Muscle layer of colon (tissue), 2 donors: ENCODE measurements around the gene P3H3.

Source experiments
- H3K27ac ChIP-seq: one replicate; pipeline ENCODE4 v1.7.0; 2013; ENCODE audit warnings: low read depth, mild to moderate bottlenecking, low read length, moderate library complexity
- H3K27me3 ChIP-seq, 2 donors: one replicate each; pipeline ENCODE4 v1.7.0; 2013; ENCODE audit warnings: low read length in 2 of 2, mild to moderate bottlenecking in 2 of 2; ENCODE audit not compliant: insufficient read depth in 2 of 2, control insufficient read depth in 1 of 2
- H3K36me3 ChIP-seq: one replicate; pipeline ENCODE4 v1.7.0; 2013; ENCODE audit warnings: mild to moderate bottlenecking, low read length; ENCODE audit not compliant: insufficient read depth
- H3K4me1 ChIP-seq: one replicate; pipeline ENCODE4 v1.7.0; 2013; ENCODE audit warnings: mild to moderate bottlenecking, low read length; ENCODE audit not compliant: insufficient read depth
- H3K4me3 ChIP-seq, 2 donors: one replicate each; pipeline ENCODE4 v1.7.0; 2013; ENCODE audit warnings: low read length in 2 of 2, low read depth in 1 of 2, mild to moderate bottlenecking in 1 of 2, moderate library complexity in 1 of 2
- H3K9ac ChIP-seq: one replicate; pipeline ENCODE4 v1.7.0; 2013; ENCODE audit warnings: low read length
- H3K9me3 ChIP-seq: one replicate; pipeline ENCODE4 v1.7.0; 2013; ENCODE audit warnings: mild to moderate bottlenecking, low read length
- donor health status: abdominal sarcoma.
- donor health status: Adenocarcinoma of cecum.

P3H3 gene

DNA sequence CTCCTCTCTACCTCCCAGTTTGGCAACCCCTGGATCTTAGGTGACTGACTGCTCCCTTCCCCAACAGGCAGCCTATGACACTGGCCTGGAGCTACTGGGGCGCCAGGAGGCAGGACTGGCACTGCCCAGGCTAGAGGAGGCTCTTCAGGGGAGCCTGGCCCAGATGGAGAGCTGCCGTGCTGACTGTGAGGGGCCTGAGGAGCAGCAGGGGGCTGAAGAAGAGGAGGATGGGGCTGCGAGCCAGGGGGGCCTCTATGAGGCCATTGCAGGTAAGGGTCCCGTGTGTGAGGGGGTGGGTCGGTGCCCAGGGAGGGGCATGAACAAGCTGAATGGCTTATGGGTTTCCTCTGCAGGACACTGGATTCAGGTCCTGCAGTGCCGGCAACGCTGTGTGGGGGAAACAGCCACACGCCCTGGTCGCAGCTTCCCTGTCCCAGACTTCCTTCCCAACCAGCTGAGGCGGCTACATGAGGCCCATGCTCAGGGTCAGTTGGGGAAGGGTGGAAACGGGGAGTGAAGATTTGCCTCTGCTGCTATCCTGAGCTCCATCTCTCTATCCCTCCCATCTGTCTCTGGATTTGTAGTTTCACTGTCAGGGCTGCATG is 2.2 kb downstream of the P3H3 start:
- Histone ChIP-seq H3K9ac (no peak overlapping the region), H3K36me3 (peaks cover 15% of the 10 kb centered on the region), H3K9me3 (no peaks in the 10 kb centered on the region), H3K4me1 (peaks cover 23% of the 10 kb centered on the region), H3K27ac (no peak overlapping the region), H3K27me3 (no peaks in the 10 kb centered on the region), H3K4me3 (no peak overlapping the region)

DNA sequence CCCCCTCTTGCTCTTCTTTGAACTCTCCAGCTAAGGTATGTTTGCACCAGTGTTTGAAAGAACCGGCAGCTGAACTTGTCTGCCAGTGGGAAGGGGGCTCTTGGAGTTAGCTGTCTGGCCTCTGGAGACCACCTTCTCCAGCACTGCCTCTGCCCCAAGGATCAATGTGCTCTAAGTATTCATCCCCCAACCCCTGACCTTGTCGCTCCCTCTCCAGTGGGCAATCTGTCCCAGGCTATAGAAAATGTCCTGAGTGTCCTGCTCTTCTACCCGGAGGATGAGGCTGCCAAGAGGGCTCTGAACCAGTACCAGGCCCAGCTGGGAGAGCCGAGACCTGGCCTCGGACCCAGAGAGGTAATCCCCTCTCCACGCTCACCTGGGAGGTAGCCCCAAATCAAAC is 2.8 kb downstream of the P3H3 start:
- Histone ChIP-seq H3K27me3 (no peaks in the 10 kb centered on the region), H3K9ac (no peak overlapping the region), H3K4me3 (no peak overlapping the region), H3K27ac (no peak overlapping the region), H3K4me1 (peaks cover 18% of the 10 kb centered on the region), H3K9me3 (no peaks in the 10 kb centered on the region), H3K36me3 (peaks cover 15% of the 10 kb centered on the region)

DNA sequence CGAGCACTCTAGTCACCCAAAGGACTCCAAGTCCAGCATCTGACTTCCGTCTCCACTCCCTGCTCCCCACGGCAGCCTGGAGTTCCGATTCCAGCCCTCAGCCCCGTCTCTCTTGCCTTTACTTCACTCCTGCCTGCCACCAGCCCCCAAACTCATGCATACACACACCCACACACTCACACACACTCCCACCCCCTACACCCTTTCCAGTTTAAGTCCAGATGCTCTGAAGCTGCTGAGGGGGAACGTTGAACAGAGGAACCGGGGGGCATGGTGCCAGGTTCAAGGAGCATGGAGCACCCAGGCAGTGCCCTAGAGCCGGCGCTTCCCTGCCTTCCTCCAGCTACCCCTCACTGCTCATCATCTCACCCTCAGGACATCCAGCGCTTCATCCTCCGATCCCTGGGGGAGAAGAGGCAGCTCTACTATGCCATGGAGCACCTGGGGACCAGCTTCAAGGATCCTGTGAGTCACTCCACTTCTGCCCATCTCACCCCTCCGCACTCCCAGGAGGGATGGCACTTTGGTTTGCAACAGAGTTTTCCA is 3.3 kb downstream of the P3H3 start:
- Histone ChIP-seq H3K36me3 (peaks cover 19% of the 10 kb centered on the region), H3K27me3 (no peaks in the 10 kb centered on the region), H3K27ac (no peak overlapping the region), H3K4me1 (peaks cover 18% of the 10 kb centered on the region), H3K9ac (no peak overlapping the region), H3K4me3 (no peak overlapping the region), H3K9me3 (no peaks in the 10 kb centered on the region)

- no peaks in the 10 kb centered on the region for H3K9me3 ChIP-seq
- peaks cover 22% of the 10 kb centered on the region for H3K36me3 ChIP-seq
- no peaks in the 10 kb centered on the region for H3K27me3 ChIP-seq
- no peak overlapping the region for H3K4me3 ChIP-seq
- H3K9ac ChIP-seq = no peak overlapping the region
- no peak overlapping the region for H3K27ac ChIP-seq
- H3K4me1 ChIP-seq = peaks cover 13% of the 10 kb centered on the region
Measured at GRCh38 chr12:6832125-6832524, 3.9 kb downstream of the P3H3 start.

DNA sequence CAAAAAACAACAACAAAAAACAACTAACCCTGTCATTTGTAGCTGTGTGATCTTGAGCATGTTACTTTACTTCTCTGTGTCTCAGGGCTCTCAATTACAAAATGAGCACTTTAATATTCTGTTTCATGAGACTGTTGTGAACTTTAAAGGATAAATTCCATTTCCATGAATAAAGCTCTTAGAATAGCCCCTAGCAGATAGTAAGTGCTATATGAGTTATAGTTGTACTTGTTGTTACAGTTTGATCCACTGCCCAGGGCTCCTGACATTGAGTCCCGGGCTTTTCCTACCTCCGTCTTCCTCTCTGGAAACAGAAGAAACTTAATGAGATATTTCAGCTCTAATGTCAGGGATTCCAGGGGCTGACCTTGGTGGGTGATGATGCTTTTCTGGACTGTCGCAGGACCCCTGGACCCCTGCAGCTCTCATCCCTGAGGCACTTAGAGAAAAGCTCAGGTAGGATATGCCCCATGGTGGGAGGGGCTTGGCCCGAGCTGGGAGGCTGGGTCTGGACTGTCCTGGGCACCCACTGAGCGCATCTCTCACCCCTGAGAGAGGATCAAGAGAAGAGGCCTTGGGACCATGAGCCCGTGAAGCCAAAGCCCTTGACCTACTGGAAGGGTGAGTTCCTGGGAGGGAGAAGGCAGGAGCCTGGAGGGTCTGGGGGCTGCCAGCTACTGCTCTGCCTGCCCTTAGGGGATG is 5.1 kb downstream of the P3H3 start:
- peaks cover 7% of the 10 kb centered on the region for H3K4me1 ChIP-seq
- no peak overlapping the region for H3K9ac ChIP-seq
- no peak overlapping the region for H3K27ac ChIP-seq
- peaks cover 31% of the 10 kb centered on the region for H3K36me3 ChIP-seq
- H3K4me3 ChIP-seq = no peak overlapping the region
- H3K27me3 ChIP-seq = no peaks in the 10 kb centered on the region
- no peaks in the 10 kb centered on the region for H3K9me3 ChIP-seq

DNA sequence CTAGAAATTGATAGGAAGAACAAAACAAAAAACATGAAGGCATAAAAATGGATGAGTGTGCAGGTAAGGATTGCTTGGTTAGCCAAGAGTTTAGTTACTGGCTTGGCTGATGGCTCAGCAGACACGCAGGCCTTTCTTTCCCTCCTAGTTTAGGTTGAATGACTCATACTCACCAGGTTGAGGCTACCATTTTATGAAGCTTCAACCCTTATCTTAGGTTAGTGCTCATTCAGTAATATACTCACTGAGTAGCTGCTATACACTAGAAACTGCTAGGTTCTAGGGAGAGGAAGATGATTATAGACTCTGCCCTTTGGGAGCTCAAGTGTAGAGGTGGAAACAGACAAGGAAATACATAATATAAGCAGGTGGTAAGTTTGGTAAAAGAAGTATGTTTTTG is 6.0 kb downstream of the P3H3 start:
- H3K4me3 ChIP-seq = no peak overlapping the region
- H3K4me1 ChIP-seq = peaks cover 7% of the 10 kb centered on the region
- no peak overlapping the region for H3K27ac ChIP-seq
- H3K27me3 ChIP-seq = no peaks in the 10 kb centered on the region
- peaks cover 40% of the 10 kb centered on the region for H3K36me3 ChIP-seq
- no peaks in the 10 kb centered on the region for H3K9me3 ChIP-seq
- no peak overlapping the region for H3K9ac ChIP-seq

- no peak overlapping the region for H3K4me3 ChIP-seq
- no peaks in the 10 kb centered on the region for H3K27me3 ChIP-seq
- peaks cover 2% of the 10 kb centered on the region for H3K4me1 ChIP-seq
- no peak overlapping the region for H3K27ac ChIP-seq
- H3K9me3 ChIP-seq = no peaks in the 10 kb centered on the region
- H3K9ac ChIP-seq = no peak overlapping the region
- peaks cover 45% of the 10 kb centered on the region for H3K36me3 ChIP-seq
Measured at GRCh38 chr12:6834873-6835272, 6.7 kb downstream of the P3H3 start.

DNA sequence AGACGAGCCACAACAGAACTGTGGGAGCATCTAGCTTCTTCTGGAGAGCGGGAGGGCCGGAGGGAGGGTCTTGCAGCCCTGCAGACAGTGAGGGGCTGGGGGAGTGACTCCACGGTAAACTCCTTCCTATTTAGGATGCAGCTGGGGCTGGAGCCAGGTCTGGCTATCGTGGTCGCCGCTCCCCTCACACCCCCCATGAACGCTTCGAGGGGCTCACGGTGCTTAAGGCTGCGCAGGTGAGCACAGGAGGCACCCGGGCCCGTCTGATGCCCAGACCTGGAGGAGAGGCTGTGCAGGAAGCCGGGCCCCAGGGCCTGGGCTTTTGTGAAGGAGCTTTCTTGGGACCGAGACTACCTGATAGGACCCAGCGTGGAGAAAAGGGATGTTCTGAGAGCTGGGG is 8.6 kb downstream of the P3H3 start:
- Histone ChIP-seq H3K9ac (no peak overlapping the region), H3K9me3 (no peaks in the 10 kb centered on the region), H3K27me3 (no peaks in the 10 kb centered on the region), H3K4me3 (no peak overlapping the region), H3K4me1 (no peaks in the 10 kb centered on the region), H3K36me3 (peaks cover 40% of the 10 kb centered on the region), H3K27ac (no peak overlapping the region)

- H3K4me1 ChIP-seq = no peaks in the 10 kb centered on the region
- H3K9ac ChIP-seq = no peak overlapping the region
- H3K4me3 ChIP-seq = no peak overlapping the region
- no peaks in the 10 kb centered on the region for H3K27me3 ChIP-seq
- no peaks in the 10 kb centered on the region for H3K9me3 ChIP-seq
- H3K36me3 ChIP-seq = peaks cover 39% of the 10 kb centered on the region
- no peak overlapping the region for H3K27ac ChIP-seq
Measured at GRCh38 chr12:6837370-6838060, 9.3 kb downstream of the P3H3 start.

GRCh38 chr12:6838854-6839253 is 10.6 kb downstream of the P3H3 start:
- H3K9me3 ChIP-seq = no peaks in the 10 kb centered on the region
- H3K36me3 ChIP-seq = peaks cover 29% of the 10 kb centered on the region
- no peak overlapping the region for H3K27ac ChIP-seq
- H3K4me3 ChIP-seq = no peak overlapping the region
- no peak overlapping the region for H3K9ac ChIP-seq
- H3K4me1 ChIP-seq = no peaks in the 10 kb centered on the region
- H3K27me3 ChIP-seq = no peaks in the 10 kb centered on the region

DNA sequence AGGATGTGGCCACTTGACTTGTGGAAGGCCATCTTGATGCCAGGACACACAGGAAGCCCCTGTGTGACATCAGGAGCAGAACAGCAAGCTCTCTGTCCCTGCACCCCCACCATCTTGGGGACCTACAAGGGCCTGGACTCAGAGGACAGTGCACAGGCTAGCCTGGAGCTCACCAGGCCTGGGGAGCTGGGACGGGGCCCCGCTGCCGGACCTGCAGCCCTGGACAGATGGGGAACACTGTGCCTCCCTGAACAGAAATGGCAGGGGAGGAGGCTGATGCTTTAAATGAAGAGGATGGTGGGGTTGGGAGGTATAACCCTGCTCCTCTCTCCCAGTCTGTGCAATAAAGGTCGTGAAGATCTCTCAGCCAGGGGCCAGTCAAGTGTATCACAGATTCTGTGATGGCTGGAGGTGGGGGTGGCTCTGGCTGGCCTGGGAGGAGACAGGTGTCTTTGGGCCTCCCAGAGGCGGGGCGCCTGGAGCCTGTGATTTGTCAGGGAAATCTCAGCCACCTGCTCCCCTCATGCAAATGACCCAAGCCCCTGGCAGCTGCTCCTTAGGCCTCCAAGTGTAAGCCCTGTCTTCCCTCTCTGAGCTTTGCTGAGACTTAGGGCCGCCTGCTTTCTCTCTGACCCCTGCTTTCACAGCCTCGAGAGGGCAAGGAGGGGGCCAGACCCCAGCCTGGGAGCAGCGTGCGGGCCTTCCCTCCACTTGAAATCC is 11.4 kb downstream of the P3H3 start:
- Histone ChIP-seq H3K36me3 (peaks cover 34% of the 10 kb centered on the region), H3K27ac (no peak overlapping the region), H3K9ac (no peak overlapping the region)

More for the DNA sequence above, 11.4 kb downstream of the P3H3 start:
- no peak overlapping the region for H3K4me3 ChIP-seq
- no peaks in the 10 kb centered on the region for H3K9me3 ChIP-seq
- H3K4me1 ChIP-seq = no peaks in the 10 kb centered on the region
- no peaks in the 10 kb centered on the region for H3K27me3 ChIP-seq
